ENCODE measurements around the gene ORC1.

Gene ORC1

DNA sequence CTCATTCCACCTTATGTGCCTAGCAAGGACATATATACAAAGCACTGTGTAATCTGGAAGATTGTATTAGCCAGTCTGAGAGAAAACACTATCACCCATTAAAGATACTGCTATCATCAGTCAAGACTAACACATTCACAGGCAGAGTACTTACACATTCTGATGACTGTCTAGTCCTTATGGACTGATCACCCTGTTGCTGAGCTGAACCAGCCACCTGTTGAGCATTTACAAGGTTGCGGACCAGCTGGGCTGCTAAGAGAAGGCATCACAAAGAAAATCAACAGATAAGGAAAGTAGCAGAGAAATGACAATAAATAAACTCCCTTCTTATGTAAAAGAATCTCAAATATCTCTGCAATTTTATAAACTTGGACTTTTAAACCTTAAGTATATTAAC is 31.0 kb upstream of the ORC1 start:
- H3K36me3 ChIP-seq (ENCODE audit: low read depth), result peaks cover 67% of the 10 kb centered on the region
- no peak overlapping the region for H3K4me3 ChIP-seq (ENCODE audit: severe bottlenecking)
- H3K27me3 ChIP-seq (ENCODE audit: insufficient read depth, poor library complexity, severe bottlenecking), result no peaks in the 10 kb centered on the region
- no peak for DNase-seq (ENCODE audit: low spot score)
- H3K27ac ChIP-seq (ENCODE audit: poor library complexity, severe bottlenecking), result no peak overlapping the region
- ATAC-seq (ENCODE audit: low read depth), result no peak
- no peaks in the 10 kb centered on the region for H3K4me1 ChIP-seq (ENCODE audit: insufficient read depth, poor library complexity, severe bottlenecking)
- TF ChIP-seq, protein P1, sequence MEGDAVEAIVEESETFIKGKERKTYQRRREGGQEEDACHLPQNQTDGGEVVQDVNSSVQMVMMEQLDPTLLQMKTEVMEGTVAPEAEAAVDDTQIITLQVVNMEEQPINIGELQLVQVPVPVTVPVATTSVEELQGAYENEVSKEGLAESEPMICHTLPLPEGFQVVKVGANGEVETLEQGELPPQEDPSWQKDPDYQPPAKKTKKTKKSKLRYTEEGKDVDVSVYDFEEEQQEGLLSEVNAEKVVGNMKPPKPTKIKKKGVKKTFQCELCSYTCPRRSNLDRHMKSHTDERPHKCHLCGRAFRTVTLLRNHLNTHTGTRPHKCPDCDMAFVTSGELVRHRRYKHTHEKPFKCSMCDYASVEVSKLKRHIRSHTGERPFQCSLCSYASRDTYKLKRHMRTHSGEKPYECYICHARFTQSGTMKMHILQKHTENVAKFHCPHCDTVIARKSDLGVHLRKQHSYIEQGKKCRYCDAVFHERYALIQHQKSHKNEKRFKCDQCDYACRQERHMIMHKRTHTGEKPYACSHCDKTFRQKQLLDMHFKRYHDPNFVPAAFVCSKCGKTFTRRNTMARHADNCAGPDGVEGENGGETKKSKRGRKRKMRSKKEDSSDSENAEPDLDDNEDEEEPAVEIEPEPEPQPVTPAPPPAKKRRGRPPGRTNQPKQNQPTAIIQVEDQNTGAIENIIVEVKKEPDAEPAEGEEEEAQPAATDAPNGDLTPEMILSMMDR (IDR thresholded peaks at IDR 0.05; ENCODE audit: poor library complexity, severe bottlenecking), result no peak
- no peaks in the 10 kb centered on the region for H3K9me3 ChIP-seq (ENCODE audit: severe bottlenecking)

DNA sequence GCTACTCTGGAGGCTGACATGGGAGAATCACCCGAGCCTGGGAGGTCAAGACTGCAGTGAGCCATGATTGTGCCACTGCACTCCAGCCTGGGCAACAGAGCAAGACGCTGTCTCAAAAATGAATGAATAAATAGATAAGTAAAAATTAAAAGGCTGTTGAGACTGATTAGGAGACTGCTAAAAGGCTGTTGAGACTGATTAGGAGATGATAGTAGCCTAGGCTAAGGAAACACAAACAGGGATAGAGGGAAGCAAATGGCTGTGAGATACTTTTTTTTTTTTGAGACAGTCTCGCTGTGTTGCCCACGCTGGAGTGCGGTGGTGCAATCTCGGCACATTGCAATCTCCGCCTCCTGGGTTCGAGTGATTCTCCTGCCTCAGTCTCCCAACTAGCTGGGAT is 28.6 kb upstream of the ORC1 start:
- ATAC-seq (ENCODE audit: low read depth) (no peak), DNase-seq (ENCODE audit: low spot score) (no peak)
- Histone ChIP-seq H3K4me1 (ENCODE audit: insufficient read depth, poor library complexity, severe bottlenecking) (no peaks in the 10 kb centered on the region), H3K9me3 (ENCODE audit: severe bottlenecking) (no peaks in the 10 kb centered on the region), H3K36me3 (ENCODE audit: low read depth) (peaks cover 65% of the 10 kb centered on the region), H3K27me3 (ENCODE audit: insufficient read depth, poor library complexity, severe bottlenecking) (no peaks in the 10 kb centered on the region), H3K27ac (ENCODE audit: poor library complexity, severe bottlenecking) (no peak overlapping the region), H3K4me3 (ENCODE audit: severe bottlenecking) (no peak overlapping the region)
- TF ChIP-seq, protein P1 (IDR thresholded peaks at IDR 0.05; ENCODE audit: poor library complexity, severe bottlenecking), result no peak

DNA sequence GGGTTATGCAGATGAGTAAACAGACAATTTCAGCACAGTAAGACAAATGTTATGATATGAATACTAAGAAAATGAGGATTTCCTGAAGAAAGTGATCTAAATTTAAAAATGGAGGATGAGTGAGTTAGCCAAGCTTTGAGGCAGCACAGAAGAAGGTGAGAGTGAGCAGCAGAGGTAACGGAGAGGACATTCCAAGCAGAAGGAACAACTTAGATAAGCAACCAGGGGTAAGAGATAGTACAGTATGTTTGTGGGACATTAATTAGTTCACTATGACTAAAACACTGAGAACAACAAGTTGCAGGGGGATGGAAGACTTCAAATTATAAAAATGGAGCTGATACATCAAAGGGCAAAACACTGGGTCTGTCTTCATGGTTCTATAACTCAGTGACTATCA is 22.9 kb upstream of the ORC1 start:
- Histone ChIP-seq H3K9me3 (ENCODE audit: severe bottlenecking) (no peaks in the 10 kb centered on the region), H3K4me1 (ENCODE audit: insufficient read depth, poor library complexity, severe bottlenecking) (no peaks in the 10 kb centered on the region), H3K36me3 (ENCODE audit: low read depth) (peaks cover 55% of the 10 kb centered on the region), H3K4me3 (ENCODE audit: severe bottlenecking) (no peak overlapping the region), H3K27ac (ENCODE audit: poor library complexity, severe bottlenecking) (no peak overlapping the region), H3K27me3 (ENCODE audit: insufficient read depth, poor library complexity, severe bottlenecking) (no peaks in the 10 kb centered on the region)
- TF ChIP-seq, protein P1 (IDR thresholded peaks at IDR 0.05; ENCODE audit: poor library complexity, severe bottlenecking), result no peak
- ATAC-seq (ENCODE audit: low read depth), result no peak
- DNase-seq (ENCODE audit: low spot score), result no peak

DNA sequence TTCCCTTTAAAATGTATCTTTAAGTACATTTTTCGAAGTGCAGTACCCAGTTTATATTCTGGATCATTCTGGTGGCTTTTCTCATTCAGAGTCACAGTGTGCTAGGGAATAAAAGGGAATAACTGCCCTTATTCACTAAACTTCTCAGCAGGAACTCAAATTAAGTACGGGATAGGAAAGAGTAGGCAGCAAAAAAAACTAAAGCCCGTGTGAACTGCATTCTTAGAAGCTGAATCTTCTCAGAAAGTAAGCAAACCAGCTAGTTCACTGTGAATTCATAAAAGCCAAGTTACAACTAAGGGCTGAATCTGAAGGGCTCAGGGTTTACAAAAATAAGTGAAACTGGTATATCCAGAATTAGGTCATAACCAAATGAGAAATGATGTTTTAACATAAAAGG is 22.1 kb upstream of the ORC1 start:
- Histone ChIP-seq H3K36me3 (ENCODE audit: low read depth) (peaks cover 55% of the 10 kb centered on the region), H3K4me3 (ENCODE audit: severe bottlenecking) (no peak overlapping the region), H3K27me3 (ENCODE audit: insufficient read depth, poor library complexity, severe bottlenecking) (no peaks in the 10 kb centered on the region), H3K27ac (ENCODE audit: poor library complexity, severe bottlenecking) (no peak overlapping the region), H3K9me3 (ENCODE audit: severe bottlenecking) (no peaks in the 10 kb centered on the region), H3K4me1 (ENCODE audit: insufficient read depth, poor library complexity, severe bottlenecking) (no peaks in the 10 kb centered on the region)
- ATAC-seq (ENCODE audit: low read depth), result 0 out of 3 replicates have a peak, but pooled peaks have one; percentile 21
- TF ChIP-seq, protein P1 (IDR thresholded peaks at IDR 0.05; ENCODE audit: poor library complexity, severe bottlenecking), result no peak
- DNase-seq (ENCODE audit: low spot score), result no peak

DNA sequence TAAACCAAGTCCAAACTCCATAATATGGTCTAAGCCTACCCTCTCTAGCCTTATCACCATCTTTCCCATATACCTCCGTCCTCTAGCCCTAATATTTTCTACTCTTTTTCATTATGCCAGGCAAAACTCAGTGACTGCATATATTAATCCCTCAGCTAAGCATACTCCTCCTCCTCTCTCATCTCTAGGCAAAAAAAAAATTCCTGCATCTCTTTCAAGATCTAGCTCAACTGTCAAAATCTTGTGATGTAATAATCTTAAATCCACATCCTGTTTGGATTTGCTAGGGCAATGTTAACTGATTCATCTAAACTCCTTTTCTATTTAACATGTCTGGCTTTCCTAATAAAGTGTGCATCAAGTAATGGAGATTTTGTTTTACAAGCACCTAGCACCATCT is 20.6 kb upstream of the ORC1 start:
- Histone ChIP-seq H3K27me3 (ENCODE audit: insufficient read depth, poor library complexity, severe bottlenecking) (no peaks in the 10 kb centered on the region), H3K27ac (ENCODE audit: poor library complexity, severe bottlenecking) (no peak overlapping the region), H3K9me3 (ENCODE audit: severe bottlenecking) (no peaks in the 10 kb centered on the region), H3K4me3 (ENCODE audit: severe bottlenecking) (no peak overlapping the region), H3K36me3 (ENCODE audit: low read depth) (peaks cover 57% of the 10 kb centered on the region), H3K4me1 (ENCODE audit: insufficient read depth, poor library complexity, severe bottlenecking) (no peaks in the 10 kb centered on the region)
- TF ChIP-seq, protein P1 (IDR thresholded peaks at IDR 0.05; ENCODE audit: poor library complexity, severe bottlenecking), result no peak
- ATAC-seq (ENCODE audit: low read depth) (no peak), DNase-seq (ENCODE audit: low spot score) (no peak)
